Transverse colon (tissue), 4 donors: ENCODE measurements around the gene CRLF2.

Experiments
- CTCF ChIP-seq, 5 experiments: fragments of 200-600 bp in 3 of 5; fragments of 450-650 bp in 2 of 5; sonication (generic) in 3 of 5; IDR thresholded peaks; 1 replicate in 2 of 5; 2 replicates in 3 of 5; pipeline ENCODE4 v1.5.1; 2016 to 2017; ENCODE audit warnings: antibody characterized with exemption in 5 of 5, inconsistent platforms in 3 of 5, mild to moderate bottlenecking in 2 of 5, moderate library complexity in 1 of 5
- EP300 ChIP-seq: sonication (generic); formaldehyde crosslinking; IDR thresholded peaks from one replicate; pipeline ENCODE4 v1.6.1; 2017; ENCODE audit warnings: antibody characterized with exemption, low read depth
- POLR2A ChIP-seq: fragments of 450-650 bp; IDR thresholded peaks from one replicate; pipeline ENCODE4 v1.6.1; 2016; ENCODE audit warnings: antibody characterized with exemption, mild to moderate bottlenecking, moderate library complexity
- POLR2AphosphoS5 ChIP-seq, 3 donors: sonication (generic); formaldehyde crosslinking; IDR thresholded peaks; one replicate each; pipeline ENCODE4 v1.6.1; 2016; ENCODE audit warnings: antibody characterized with exemption in 3 of 3

- TF ChIP-seq EP300 (no peak), CTCF (IDR thresholded peaks at IDR 0.05) (no peak), POLR2A (no peak), POLR2AphosphoS5 (IDR thresholded peaks at IDR 0.05) (peak in 1 of 3 donors; percentile 14)
Measured at GRCh38 chrX:1165535-1166196, 46.8 kb downstream of the CRLF2 start.
